T-helper 2 cell treated with Interferon-gamma antibody and Interleukin-4, amounts not matched to agents 5 μg/mL and 100 μg/mL, for 36 hours (primary cell): ENCODE results near the gene SFT2D3.

Experiments
- DNase-seq: peaks from one replicate; pipeline ENCODE4 v3.0.0; 2021; ENCODE audit warnings: low spot score
- H3K27ac Mint-ChIP-seq: one replicate; pipeline ENCODE4 v1.8.0; 2021; ENCODE audit warnings: mild to moderate bottlenecking, mixed read lengths
- H3K27me3 Mint-ChIP-seq: one replicate; pipeline ENCODE4 v1.8.0; 2021; ENCODE audit warnings: low read depth, mixed read lengths
- H3K36me3 Mint-ChIP-seq: one replicate; pipeline ENCODE4 v1.8.0; 2021; ENCODE audit warnings: low read depth, mixed read lengths
- H3K4me1 Mint-ChIP-seq: one replicate; pipeline ENCODE4 v1.8.0; 2021; ENCODE audit warnings: low read depth, mixed read lengths
- H3K4me3 Mint-ChIP-seq: one replicate; pipeline ENCODE4 v1.8.0; 2022; ENCODE audit warnings: mild to moderate bottlenecking, moderate library complexity, mixed read lengths
- H3K9me3 Mint-ChIP-seq: one replicate; pipeline ENCODE4 v1.8.0; 2021; ENCODE audit warnings: mixed read lengths

SFT2D3 gene

DNA sequence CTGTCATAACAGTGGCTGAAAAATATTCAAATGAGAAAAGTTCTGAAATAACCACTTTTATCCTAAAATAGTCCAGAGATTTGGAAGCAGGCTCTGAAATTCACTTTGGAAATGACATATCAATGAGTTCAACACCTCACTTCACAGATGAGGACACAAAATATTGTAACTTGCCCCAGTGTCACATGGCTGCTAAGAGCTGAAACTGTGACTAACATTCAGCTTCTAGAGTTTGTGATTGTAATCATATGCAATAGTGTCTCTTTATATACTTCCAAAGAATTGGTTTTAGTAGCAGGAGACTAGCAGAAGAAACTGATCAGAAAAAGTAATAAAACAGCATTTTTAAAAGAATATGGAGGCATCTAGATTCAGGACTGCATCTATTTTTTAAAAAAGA, 52.1 kb downstream of the SFT2D3 start:
- Mint-ChIP-seq H3K4me3 (no peak overlapping the region), H3K27ac (no peak overlapping the region), H3K27me3 (no peaks in the 10 kb centered on the region), H3K9me3 (no peaks in the 10 kb centered on the region), H3K36me3 (peaks cover 19% of the 10 kb centered on the region), H3K4me1 (peaks cover 7% of the 10 kb centered on the region)
- no peak for DNase-seq

GRCh38 chr2:127754186-127754585, 52.9 kb downstream of the SFT2D3 start:
- Mint-ChIP-seq H3K27me3 (no peaks in the 10 kb centered on the region), H3K4me3 (no peak overlapping the region), H3K9me3 (no peaks in the 10 kb centered on the region), H3K4me1 (peaks cover 7% of the 10 kb centered on the region), H3K36me3 (peaks cover 23% of the 10 kb centered on the region), H3K27ac (no peak overlapping the region)
- no peak for DNase-seq
